Activated CD8-positive, alpha-beta T cell treated with anti-CD3 and anti-CD28 coated beads for 36 hours (primary cell): ENCODE results near the gene FAM186B. TPM values are rescaled to one million over a fixed set of nuclear protein-coding genes. Genes with fewer than 3 reads are reported as not detected.

Experiments used
- ATAC-seq: fragments of 200-7000 bp; cut with Tn5 transposase; one replicate; pipeline ENCODE4 v1.10.0; 2021; ENCODE audit warnings: mild to moderate bottlenecking, moderate library complexity
- CTCF ChIA-PET: fragments of 350-600 bp; sonication (Branson Sonifier 250); formaldehyde crosslinking; loops from one replicate; lab custom pipeline; 2021; ENCODE audit warnings: antibody characterized with exemption; lab: Charles Lee
- POLR2A ChIA-PET: fragments of 350-600 bp; sonication (Branson Sonifier 250); formaldehyde crosslinking; loops from one replicate; lab custom pipeline; 2021; ENCODE audit warnings: antibody characterized with exemption; lab: Charles Lee
- DNase-seq: peaks from one replicate; pipeline ENCODE4 v3.0.0-alpha.2; 2020
- H3K27ac Mint-ChIP-seq: one replicate; pipeline ENCODE4 v1.8.0; 2021; ENCODE audit warnings: mild to moderate bottlenecking, mixed read lengths
- H3K27me3 Mint-ChIP-seq: one replicate; pipeline ENCODE4 v1.8.0; 2021; ENCODE audit warnings: mixed read lengths
- H3K36me3 Mint-ChIP-seq: one replicate; pipeline ENCODE4 v1.8.0; 2021; ENCODE audit warnings: low read depth, mixed read lengths
- H3K4me1 Mint-ChIP-seq: one replicate; pipeline ENCODE4 v1.8.0; 2021; ENCODE audit warnings: low read depth, mixed read lengths
- H3K4me3 Mint-ChIP-seq: one replicate; pipeline ENCODE4 v1.8.0; 2021; ENCODE audit warnings: mild to moderate bottlenecking, moderate library complexity, mixed read lengths
- H3K9me3 Mint-ChIP-seq: one replicate; pipeline ENCODE4 v1.8.0; 2021; ENCODE audit warnings: mixed read lengths
- intact Hi-C: fragments of 100-400 bp; cut with micrococcal nuclease; formaldehyde crosslinking; loops from one replicate; pipeline ENCODE4 v1.10.0; 2022
- total RNA-seq, 2 experiments: library from RNA; stranded (reverse); gene quantifications; one replicate each; pipeline ENCODE4 v1.2.3, GENCODE V29; 2021
- TF ChIP-seq, protein P1 (sequence below): fragments of 200-600 bp; IDR thresholded peaks from one replicate; pipeline ENCODE4 v1.8.0; 2022; ENCODE audit warnings: antibody characterized with exemption, mild to moderate bottlenecking

FAM186B gene
- total RNA-seq, 2 experiments from 2014 or later = not detected

DNA sequence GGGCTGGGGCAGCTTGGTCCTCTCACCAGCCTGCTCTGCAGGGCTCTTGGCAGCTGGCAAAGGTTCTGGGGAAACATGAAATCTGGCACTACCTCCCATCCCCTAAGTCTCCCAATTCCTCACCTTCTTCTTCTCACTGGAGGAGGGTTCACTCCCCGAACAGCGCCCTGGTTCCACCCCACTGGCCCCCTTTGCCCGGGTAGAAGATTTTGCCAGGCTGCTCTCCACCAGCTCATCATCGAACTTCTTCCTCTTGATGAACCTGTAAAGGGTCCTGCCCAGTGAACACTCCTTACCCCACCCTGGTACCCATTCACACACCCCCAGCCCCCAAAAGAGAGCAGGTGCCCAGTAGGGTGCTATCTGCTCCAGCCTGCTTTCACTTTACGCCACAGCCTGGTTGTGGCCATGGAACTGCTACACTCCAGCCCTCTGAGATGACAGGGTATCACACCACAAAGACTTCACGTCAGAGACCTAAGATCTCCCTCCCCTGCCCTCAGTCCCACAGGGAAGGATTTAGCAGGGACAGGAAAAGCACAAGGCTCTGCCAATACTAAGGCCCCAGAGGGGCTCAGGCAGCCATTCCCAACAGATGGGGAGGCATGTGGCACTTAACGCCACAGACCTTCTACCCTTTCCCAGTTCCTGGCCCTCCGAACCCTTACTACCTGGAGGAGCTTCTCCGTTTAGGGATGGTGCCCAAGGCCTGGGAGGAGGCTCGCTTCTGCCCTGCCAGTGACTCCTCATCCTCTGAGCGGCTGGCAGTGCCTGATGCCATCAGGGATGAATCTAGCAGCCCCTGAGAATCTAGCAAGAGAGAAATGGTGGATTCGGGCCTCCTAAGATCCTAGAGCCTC is 39.8 kb downstream of the FAM186B start:
- Mint-ChIP-seq H3K9me3 (no peaks in the 10 kb centered on the region), H3K27me3 (no peaks in the 10 kb centered on the region), H3K27ac (peak overlapping the region; percentile 21), H3K36me3 (peaks cover 30% of the 10 kb centered on the region), H3K4me3 (no peak overlapping the region), H3K4me1 (peaks cover 54% of the 10 kb centered on the region)
- POLR2A ChIA-PET = interaction anchor here (0.6 to 1.9 kb wide), 6 partner anchors 9 to 15 kb away, joined by 3 to 10 read pairs (median 4); no protein-coding TSS in a partner anchor
- TF ChIP-seq, protein P1, sequence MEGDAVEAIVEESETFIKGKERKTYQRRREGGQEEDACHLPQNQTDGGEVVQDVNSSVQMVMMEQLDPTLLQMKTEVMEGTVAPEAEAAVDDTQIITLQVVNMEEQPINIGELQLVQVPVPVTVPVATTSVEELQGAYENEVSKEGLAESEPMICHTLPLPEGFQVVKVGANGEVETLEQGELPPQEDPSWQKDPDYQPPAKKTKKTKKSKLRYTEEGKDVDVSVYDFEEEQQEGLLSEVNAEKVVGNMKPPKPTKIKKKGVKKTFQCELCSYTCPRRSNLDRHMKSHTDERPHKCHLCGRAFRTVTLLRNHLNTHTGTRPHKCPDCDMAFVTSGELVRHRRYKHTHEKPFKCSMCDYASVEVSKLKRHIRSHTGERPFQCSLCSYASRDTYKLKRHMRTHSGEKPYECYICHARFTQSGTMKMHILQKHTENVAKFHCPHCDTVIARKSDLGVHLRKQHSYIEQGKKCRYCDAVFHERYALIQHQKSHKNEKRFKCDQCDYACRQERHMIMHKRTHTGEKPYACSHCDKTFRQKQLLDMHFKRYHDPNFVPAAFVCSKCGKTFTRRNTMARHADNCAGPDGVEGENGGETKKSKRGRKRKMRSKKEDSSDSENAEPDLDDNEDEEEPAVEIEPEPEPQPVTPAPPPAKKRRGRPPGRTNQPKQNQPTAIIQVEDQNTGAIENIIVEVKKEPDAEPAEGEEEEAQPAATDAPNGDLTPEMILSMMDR = no peak
- CTCF ChIA-PET = interaction anchor here (0.7 to 2.4 kb wide), 8 partner anchors 12 to 277 kb away, joined by 3 to 11 read pairs (median 3); partner anchors contain the start of gene SPATS2
- intact Hi-C loops = no loop called here
- DNase-seq = no peak
- ATAC-seq = no peak

DNA sequence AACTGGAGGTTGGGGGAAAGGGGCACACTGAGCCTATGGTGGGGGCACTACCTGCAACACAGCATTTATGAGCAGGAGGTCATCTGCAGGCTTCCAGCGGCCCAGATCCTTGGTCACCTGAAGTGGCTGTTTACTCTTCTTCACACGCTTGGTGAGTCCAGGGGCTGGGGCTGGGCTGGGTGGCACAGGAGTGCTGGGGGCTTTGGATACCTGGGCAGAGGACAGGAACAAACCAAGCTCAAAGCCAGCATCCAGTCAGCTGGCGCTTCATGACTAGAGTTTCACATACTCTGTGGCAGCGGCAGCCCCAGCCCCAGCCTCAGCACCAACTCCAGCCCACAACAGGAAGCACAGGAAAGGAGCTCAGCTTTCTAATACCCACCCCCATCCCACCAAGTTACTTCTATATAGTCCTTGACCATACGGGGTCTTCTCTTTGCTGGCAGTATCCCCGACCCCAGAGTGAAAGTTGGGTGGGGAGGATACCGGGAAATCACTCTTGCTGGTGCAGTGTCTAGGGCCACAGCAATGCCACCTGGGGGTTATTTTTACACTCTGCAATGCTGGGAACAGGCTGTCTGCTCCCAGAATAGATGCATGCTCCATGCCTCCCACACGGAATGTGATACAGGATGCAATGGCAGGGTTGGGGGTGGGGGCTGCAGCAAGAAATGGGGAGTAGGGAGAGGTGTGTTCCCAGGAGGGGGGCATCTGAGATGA is 40.6 kb downstream of the FAM186B start:
- H3K9me3 Mint-ChIP-seq = no peaks in the 10 kb centered on the region

DNA sequence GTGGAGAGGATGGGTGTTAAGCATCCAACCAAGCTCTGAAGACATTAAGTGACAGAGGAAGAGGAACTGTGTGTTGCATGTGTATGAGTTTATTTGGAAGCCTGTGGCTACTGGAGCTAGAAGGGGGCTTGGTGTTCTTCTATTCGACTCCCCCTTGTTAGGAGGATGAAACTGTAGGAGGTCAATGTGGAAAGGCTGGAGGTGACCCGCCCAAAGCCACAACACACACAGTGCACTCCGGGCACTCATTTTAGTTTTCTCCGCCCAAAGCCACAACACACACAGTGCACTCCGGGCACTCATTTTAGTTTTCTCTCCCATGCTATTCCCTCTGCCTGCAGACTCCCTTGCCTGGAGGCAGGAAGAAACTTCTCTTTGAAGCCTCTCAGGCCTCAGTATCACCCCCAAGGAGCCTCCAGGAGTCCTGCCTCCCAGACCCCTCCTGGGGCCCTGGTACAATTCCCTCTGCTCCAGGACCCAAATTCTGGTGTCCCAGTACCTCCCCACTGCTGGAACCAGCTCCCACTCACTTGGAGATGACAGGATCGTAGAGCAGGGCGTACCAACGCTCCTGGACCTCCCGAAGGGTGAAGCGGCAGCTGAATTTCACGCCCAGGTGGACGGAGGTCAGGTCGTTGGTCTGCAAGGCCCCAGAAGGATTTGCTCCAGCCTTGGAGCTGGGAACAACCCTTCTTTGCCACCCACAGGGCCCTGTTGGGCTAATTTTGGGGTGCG is 41.3 kb downstream of the FAM186B start:
- Mint-ChIP-seq H3K27me3 (no peaks in the 10 kb centered on the region), H3K4me3 (no peak overlapping the region), H3K36me3 (peaks cover 35% of the 10 kb centered on the region), H3K9me3 (no peaks in the 10 kb centered on the region), H3K27ac (no peak overlapping the region), H3K4me1 (peaks cover 54% of the 10 kb centered on the region)
- intact Hi-C loops = no loop called here
- ChIA-PET CTCF (interaction anchor here (0.6 to 1.4 kb wide), 6 partner anchors 10 to 276 kb away, joined by 3 to 5 read pairs (median 3); partner anchors contain the start of gene SPATS2), POLR2A (interaction anchor here (0.9 to 1.7 kb wide), 5 partner anchors 8 to 17 kb away, joined by 3 to 7 read pairs (median 5); no protein-coding TSS in a partner anchor)
- TF ChIP-seq, protein P1 = no peak
- no peak for ATAC-seq
- DNase-seq = no peak

More for the DNA sequence above, 40.6 kb downstream of the FAM186B start:
- intact Hi-C loops = no loop called here
- ATAC-seq (no peak), DNase-seq (peak; percentile 30)
- POLR2A ChIA-PET = interaction anchor here (0.9 to 1.7 kb wide), 5 partner anchors 8 to 18 kb away, joined by 3 to 6 read pairs (median 4); no protein-coding TSS in a partner anchor
- Mint-ChIP-seq H3K4me3 (no peak overlapping the region), H3K4me1 (peaks cover 54% of the 10 kb centered on the region), H3K27ac (no peak overlapping the region), H3K27me3 (no peaks in the 10 kb centered on the region), H3K36me3 (peaks cover 33% of the 10 kb centered on the region)
- CTCF ChIA-PET = interaction anchor here (0.7 to 1.3 kb wide), 7 partner anchors 11 to 277 kb away, joined by 3 to 5 read pairs (median 3); partner anchors contain the start of gene SPATS2
- TF ChIP-seq, protein P1 = no peak

DNA sequence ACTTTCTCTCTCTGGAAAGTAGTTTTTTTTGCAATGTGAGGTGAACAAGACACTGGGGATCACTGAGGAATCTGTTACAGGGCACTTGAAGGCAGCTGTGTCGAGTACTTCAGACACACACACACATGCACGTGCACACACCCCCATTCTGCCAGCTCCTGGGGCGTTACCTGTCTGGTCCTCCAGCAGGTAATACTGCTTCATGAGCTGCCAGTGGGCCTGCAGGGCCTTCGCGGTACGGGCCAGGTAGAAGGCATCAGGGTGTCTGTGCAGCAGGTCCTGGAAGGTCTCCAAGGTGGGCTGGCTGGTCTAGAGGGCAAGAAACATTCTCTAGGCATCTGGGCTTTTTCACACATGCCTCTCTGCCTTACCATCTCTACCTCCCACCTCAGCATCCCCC is 42.6 kb downstream of the FAM186B start:
- DNase-seq = no peak
- H3K36me3 Mint-ChIP-seq = peaks cover 38% of the 10 kb centered on the region
- H3K9me3 Mint-ChIP-seq = no peaks in the 10 kb centered on the region
- ATAC-seq = no peak
- intact Hi-C loops = no loop called here
- H3K27me3 Mint-ChIP-seq = no peaks in the 10 kb centered on the region
- TF ChIP-seq, protein P1 = no peak
- POLR2A ChIA-PET = interaction anchor here (1.1 to 1.7 kb wide), 4 partner anchors 8 to 196 kb away, joined by 3 to 7 read pairs (median 4); partner anchors contain the start of gene PRPF40B
- no peak overlapping the region for H3K27ac Mint-ChIP-seq
- CTCF ChIA-PET = interaction anchor here (0.9 to 3.2 kb wide), 5 partner anchors 9 to 204 kb away, joined by 3 to 17 read pairs (median 4); no protein-coding TSS in a partner anchor
- H3K4me3 Mint-ChIP-seq = no peak overlapping the region
- peaks cover 52% of the 10 kb centered on the region for H3K4me1 Mint-ChIP-seq
